WTC11 (cell line): ENCODE measurements around the gene SLC9A2. TPM values are rescaled to one million over a fixed set of nuclear protein-coding genes. Genes with fewer than 3 reads are reported as not detected.

ENCODE experiments used
- ATAC-seq: fragments of 200-7000 bp; cut with Tn5 transposase; 2 replicates; pipeline ENCODE4 v1.10.0; 2021; ENCODE audit warnings: mild to moderate bottlenecking, moderate library complexity
- CTCF ChIA-PET: fragments of 300-600 bp; sonication (Branson Sonifier 250); formaldehyde crosslinking; loops from one replicate; lab custom pipeline; 2021; ENCODE audit warnings: antibody characterized with exemption; lab: Charles Lee
- POLR2A ChIA-PET: fragments of 350-600 bp; sonication (Branson Sonifier 250); formaldehyde crosslinking; loops from one replicate; lab custom pipeline; 2021; ENCODE audit warnings: antibody characterized with exemption; lab: Charles Lee
- DNase-seq: peaks from one replicate; pipeline ENCODE4 v3.0.0; 2021; ENCODE audit warnings: low spot score
- H3K27ac Mint-ChIP-seq: 2 replicates; pipeline ENCODE4 v1.8.0; 2021; ENCODE audit warnings: mixed read lengths
- H3K27me3 Mint-ChIP-seq: 2 replicates; pipeline ENCODE4 v1.8.0; 2021; ENCODE audit warnings: low read depth, mild to moderate bottlenecking, moderate library complexity, mixed read lengths
- H3K36me3 Mint-ChIP-seq: 2 replicates; pipeline ENCODE4 v1.8.0; 2021; ENCODE audit warnings: mixed read lengths
- H3K4me1 Mint-ChIP-seq: 2 replicates; pipeline ENCODE4 v1.8.0; 2022; ENCODE audit warnings: mixed read lengths
- H3K4me3 Mint-ChIP-seq: 2 replicates; pipeline ENCODE4 v1.8.0; 2021; ENCODE audit warnings: mild to moderate bottlenecking, moderate library complexity, mixed read lengths
- H3K9me3 Mint-ChIP-seq: 2 replicates; pipeline ENCODE4 v1.8.0; 2021; ENCODE audit warnings: mixed read lengths
- CBFB ChIP-seq: sonication (generic); formaldehyde crosslinking; IDR thresholded peaks from 2 replicates; pipeline ENCODE4 v1.8.1; 2022; ENCODE audit warnings: mild to moderate bottlenecking, low read depth, missing genetic modification reagents
- CREB1 ChIP-seq: sonication (generic); formaldehyde crosslinking; IDR thresholded peaks from 2 replicates; pipeline ENCODE4 v1.8.0; 2023; ENCODE audit warnings: mild to moderate bottlenecking, missing genetic modification reagents
- ESRRA ChIP-seq: sonication (generic); formaldehyde crosslinking; IDR thresholded peaks from 2 replicates; pipeline ENCODE4 v1.8.1; 2022; ENCODE audit warnings: mild to moderate bottlenecking, missing genetic modification reagents, borderline replicate concordance
- ETV6 ChIP-seq: sonication (generic); formaldehyde crosslinking; IDR thresholded peaks from 2 replicates; pipeline ENCODE4 v1.8.1; 2022; ENCODE audit warnings: mild to moderate bottlenecking, missing genetic modification reagents
- FOXP1 ChIP-seq: sonication (generic); formaldehyde crosslinking; IDR thresholded peaks from 2 replicates; pipeline ENCODE4 v1.8.0; 2022; ENCODE audit warnings: missing genetic modification reagents, mild to moderate bottlenecking, moderate library complexity, borderline replicate concordance
- GRHL2 ChIP-seq: fragments of 250-450 bp; sonication (Bioruptor Pico); IDR thresholded peaks from 2 replicates; pipeline ENCODE4 v1.8.0; 2022; ENCODE audit warnings: mild to moderate bottlenecking, moderate library complexity; ENCODE audit not compliant: insufficient replicate concordance, severe bottlenecking
- HMGA2 ChIP-seq: fragments of 250-450 bp; sonication (Bioruptor Pico); IDR thresholded peaks from 2 replicates; pipeline ENCODE4 v1.4.0; 2021; ENCODE audit warnings: mild to moderate bottlenecking, moderate library complexity
- JUN ChIP-seq: sonication (generic); formaldehyde crosslinking; IDR thresholded peaks from 2 replicates; pipeline ENCODE4 v1.8.0; 2023; ENCODE audit warnings: mild to moderate bottlenecking, missing genetic modification reagents
- MXD4 ChIP-seq: fragments of 250-450 bp; sonication (Bioruptor Pico); IDR thresholded peaks from 2 replicates; pipeline ENCODE4 v1.8.0; 2021; ENCODE audit warnings: mild to moderate bottlenecking, moderate library complexity, borderline replicate concordance
- NFATC4 ChIP-seq: fragments of 250-450 bp; sonication (Bioruptor Pico); IDR thresholded peaks from 2 replicates; pipeline ENCODE4 v1.9.0; 2021; ENCODE audit warnings: mild to moderate bottlenecking
- OVOL2 ChIP-seq: fragments of 250-450 bp; sonication (Bioruptor Pico); IDR thresholded peaks from 2 replicates; pipeline ENCODE4 v1.9.0; 2021; ENCODE audit warnings: mild to moderate bottlenecking, borderline replicate concordance
- SMAD3 ChIP-seq: sonication (generic); formaldehyde crosslinking; IDR thresholded peaks from 2 replicates; pipeline ENCODE4 v1.8.0; 2022; ENCODE audit warnings: missing genetic modification reagents, mild to moderate bottlenecking, borderline replicate concordance
- TEAD1 ChIP-seq: sonication (generic); formaldehyde crosslinking; IDR thresholded peaks from 2 replicates; pipeline ENCODE4 v1.8.0; 2022; ENCODE audit warnings: mild to moderate bottlenecking, missing genetic modification reagents
- ZNF138 ChIP-seq: sonication (generic); formaldehyde crosslinking; conservative IDR thresholded peaks from 2 replicates; pipeline ENCODE4 v1.8.1; 2022; ENCODE audit warnings: mild to moderate bottlenecking, moderate library complexity, missing genetic modification reagents
- ZNF232 ChIP-seq: sonication (generic); formaldehyde crosslinking; IDR thresholded peaks from 2 replicates; pipeline ENCODE4 v1.8.0; 2022; ENCODE audit warnings: mild to moderate bottlenecking, missing genetic modification reagents
- total RNA-seq: library from RNA; stranded (reverse); gene quantifications from 3 replicates; pipeline ENCODE4 v1.2.3, GENCODE V29; 2021
- TF ChIP-seq, protein P1 (sequence below): sonication (generic); formaldehyde crosslinking; IDR thresholded peaks from 2 replicates; pipeline ENCODE4 v1.8.1; 2022; ENCODE audit warnings: mild to moderate bottlenecking, moderate library complexity, missing genetic modification reagents
- TF ChIP-seq, protein P2 (sequence below): fragments of 250-450 bp; sonication (Bioruptor Pico); IDR thresholded peaks from 2 replicates; pipeline ENCODE4 v1.9.0; 2021; ENCODE audit warnings: mild to moderate bottlenecking, borderline replicate concordance
- TF ChIP-seq, protein P3 (sequence below): fragments of 250-450 bp; sonication (Bioruptor Pico); IDR thresholded peaks from 2 replicates; pipeline ENCODE4 v1.9.0; 2021; ENCODE audit warnings: mild to moderate bottlenecking
- TF ChIP-seq, protein P4 (sequence below): sonication (generic); formaldehyde crosslinking; IDR thresholded peaks from 2 replicates; pipeline ENCODE4 v1.8.0; 2022; ENCODE audit warnings: missing genetic modification reagents
- TF ChIP-seq, protein P5 (sequence below): sonication (generic); formaldehyde crosslinking; conservative IDR thresholded peaks from 2 replicates; pipeline ENCODE4 v1.8.1; 2022; ENCODE audit warnings: mild to moderate bottlenecking, missing genetic modification reagents
- TF ChIP-seq, protein P6 (sequence below): sonication (generic); formaldehyde crosslinking; IDR thresholded peaks from 2 replicates; pipeline ENCODE4 v1.8.1; 2022; ENCODE audit warnings: mild to moderate bottlenecking, missing genetic modification reagents, moderate library complexity, borderline replicate concordance

Gene SLC9A2
- total RNA-seq, 1 experiment from 2014 or later, result 0.07 TPM

DNA sequence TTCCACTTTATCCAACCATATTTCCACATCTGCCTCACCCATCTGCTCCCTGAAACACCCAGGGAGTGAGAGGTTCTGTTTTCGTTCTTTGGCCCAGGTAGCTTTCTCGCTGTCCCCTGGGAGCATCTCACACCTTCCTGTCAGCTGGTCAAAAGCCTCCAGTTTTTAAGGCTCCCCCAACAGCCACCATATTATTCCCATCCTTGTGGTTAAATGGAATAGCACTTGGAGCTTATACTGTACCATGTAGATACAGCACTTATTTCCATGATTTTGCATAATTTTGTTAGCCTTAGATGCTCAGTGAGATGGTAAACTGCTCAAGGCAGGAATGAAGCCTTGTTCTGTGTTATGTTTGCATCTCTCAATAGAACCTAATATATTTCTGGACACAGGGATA is 84.0 kb downstream of the SLC9A2 start:
- TF ChIP-seq ETV6, result no peak
- H3K27me3 Mint-ChIP-seq, result no peaks in the 10 kb centered on the region
- H3K4me1 Mint-ChIP-seq, result peaks cover 13% of the 10 kb centered on the region
- ATAC-seq, result no peak
- H3K36me3 Mint-ChIP-seq, result no peaks in the 10 kb centered on the region
- DNase-seq, result no peak
- POLR2A ChIA-PET, result interaction anchor here (1.1 kb wide), 1 partner anchor 25 kb away, joined by 3 read pairs; no protein-coding TSS in a partner anchor
- CTCF ChIA-PET, result interaction anchor here (0.6 to 1.8 kb wide), 19 partner anchors 33 to 251 kb away, joined by 3 to 14 read pairs (median 4); partner anchors contain the start of genes SLC9A2 and SLC9A4
- H3K27ac Mint-ChIP-seq, result no peak overlapping the region
- H3K9me3 Mint-ChIP-seq, result no peaks in the 10 kb centered on the region
- H3K4me3 Mint-ChIP-seq, result no peak overlapping the region

DNA sequence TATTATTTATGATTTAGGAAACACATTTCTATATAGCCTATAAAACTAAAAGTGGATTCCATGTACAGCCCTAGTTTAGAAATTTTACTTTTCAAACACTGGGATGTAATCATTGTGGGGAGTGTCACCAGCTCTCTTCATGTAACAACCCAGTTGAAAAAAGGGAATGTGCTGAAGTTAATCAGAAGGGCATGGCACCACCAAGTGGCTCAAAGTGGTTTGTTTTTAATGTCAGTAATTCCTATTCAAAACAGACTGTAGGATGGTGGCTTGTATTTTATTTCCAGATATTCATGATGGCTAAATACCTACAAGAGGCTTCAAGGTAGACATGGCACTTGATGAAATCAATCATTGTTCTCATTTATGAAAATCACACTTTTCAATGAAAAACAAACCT is 84.4 kb downstream of the SLC9A2 start:
- POLR2A ChIA-PET, result interaction anchor here (1.1 kb wide), 1 partner anchor 26 kb away, joined by 3 read pairs; no protein-coding TSS in a partner anchor
- no peaks in the 10 kb centered on the region for H3K9me3 Mint-ChIP-seq
- H3K27me3 Mint-ChIP-seq, result no peaks in the 10 kb centered on the region
- peaks cover 12% of the 10 kb centered on the region for H3K4me1 Mint-ChIP-seq
- CTCF ChIA-PET, result interaction anchor here (0.6 to 1.8 kb wide), 19 partner anchors 32 to 252 kb away, joined by 3 to 14 read pairs (median 4); partner anchors contain the start of genes SLC9A2 and SLC9A4
- no peaks in the 10 kb centered on the region for H3K36me3 Mint-ChIP-seq
- H3K4me3 Mint-ChIP-seq, result no peak overlapping the region
- ATAC-seq, result peak; percentile 46; the same call in 1 of the 2 replicates
- H3K27ac Mint-ChIP-seq, result no peak overlapping the region
- TF ChIP-seq, protein P1, sequence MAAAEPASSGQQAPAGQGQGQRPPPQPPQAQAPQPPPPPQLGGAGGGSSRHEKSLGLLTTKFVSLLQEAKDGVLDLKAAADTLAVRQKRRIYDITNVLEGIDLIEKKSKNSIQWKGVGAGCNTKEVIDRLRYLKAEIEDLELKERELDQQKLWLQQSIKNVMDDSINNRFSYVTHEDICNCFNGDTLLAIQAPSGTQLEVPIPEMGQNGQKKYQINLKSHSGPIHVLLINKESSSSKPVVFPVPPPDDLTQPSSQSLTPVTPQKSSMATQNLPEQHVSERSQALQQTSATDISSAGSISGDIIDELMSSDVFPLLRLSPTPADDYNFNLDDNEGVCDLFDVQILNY, result no peak
- TF ChIP-seq FOXP1 (CRISPR knock-in tag) (no peak), ZNF138 (CRISPR knock-in tag) (no peak), TEAD1 (CRISPR knock-in tag) (no peak), HMGA2 (no peak), GRHL2 (CRISPR knock-in tag) (no peak), ZNF232 (CRISPR knock-in tag) (no peak), CBFB (no peak), SMAD3 (CRISPR knock-in tag) (no peak), CREB1 (no peak), NFATC4 (CRISPR knock-in tag) (no peak), MXD4 (CRISPR knock-in tag) (no peak), JUN (CRISPR knock-in tag) (no peak), OVOL2 (CRISPR knock-in tag) (no peak), ESRRA (CRISPR knock-in tag) (no peak)
- TF ChIP-seq, protein P2, sequence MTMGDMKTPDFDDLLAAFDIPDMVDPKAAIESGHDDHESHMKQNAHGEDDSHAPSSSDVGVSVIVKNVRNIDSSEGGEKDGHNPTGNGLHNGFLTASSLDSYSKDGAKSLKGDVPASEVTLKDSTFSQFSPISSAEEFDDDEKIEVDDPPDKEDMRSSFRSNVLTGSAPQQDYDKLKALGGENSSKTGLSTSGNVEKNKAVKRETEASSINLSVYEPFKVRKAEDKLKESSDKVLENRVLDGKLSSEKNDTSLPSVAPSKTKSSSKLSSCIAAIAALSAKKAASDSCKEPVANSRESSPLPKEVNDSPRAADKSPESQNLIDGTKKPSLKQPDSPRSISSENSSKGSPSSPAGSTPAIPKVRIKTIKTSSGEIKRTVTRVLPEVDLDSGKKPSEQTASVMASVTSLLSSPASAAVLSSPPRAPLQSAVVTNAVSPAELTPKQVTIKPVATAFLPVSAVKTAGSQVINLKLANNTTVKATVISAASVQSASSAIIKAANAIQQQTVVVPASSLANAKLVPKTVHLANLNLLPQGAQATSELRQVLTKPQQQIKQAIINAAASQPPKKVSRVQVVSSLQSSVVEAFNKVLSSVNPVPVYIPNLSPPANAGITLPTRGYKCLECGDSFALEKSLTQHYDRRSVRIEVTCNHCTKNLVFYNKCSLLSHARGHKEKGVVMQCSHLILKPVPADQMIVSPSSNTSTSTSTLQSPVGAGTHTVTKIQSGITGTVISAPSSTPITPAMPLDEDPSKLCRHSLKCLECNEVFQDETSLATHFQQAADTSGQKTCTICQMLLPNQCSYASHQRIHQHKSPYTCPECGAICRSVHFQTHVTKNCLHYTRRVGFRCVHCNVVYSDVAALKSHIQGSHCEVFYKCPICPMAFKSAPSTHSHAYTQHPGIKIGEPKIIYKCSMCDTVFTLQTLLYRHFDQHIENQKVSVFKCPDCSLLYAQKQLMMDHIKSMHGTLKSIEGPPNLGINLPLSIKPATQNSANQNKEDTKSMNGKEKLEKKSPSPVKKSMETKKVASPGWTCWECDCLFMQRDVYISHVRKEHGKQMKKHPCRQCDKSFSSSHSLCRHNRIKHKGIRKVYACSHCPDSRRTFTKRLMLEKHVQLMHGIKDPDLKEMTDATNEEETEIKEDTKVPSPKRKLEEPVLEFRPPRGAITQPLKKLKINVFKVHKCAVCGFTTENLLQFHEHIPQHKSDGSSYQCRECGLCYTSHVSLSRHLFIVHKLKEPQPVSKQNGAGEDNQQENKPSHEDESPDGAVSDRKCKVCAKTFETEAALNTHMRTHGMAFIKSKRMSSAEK (CRISPR knock-in tag), result no peak
- TF ChIP-seq, protein P3, sequence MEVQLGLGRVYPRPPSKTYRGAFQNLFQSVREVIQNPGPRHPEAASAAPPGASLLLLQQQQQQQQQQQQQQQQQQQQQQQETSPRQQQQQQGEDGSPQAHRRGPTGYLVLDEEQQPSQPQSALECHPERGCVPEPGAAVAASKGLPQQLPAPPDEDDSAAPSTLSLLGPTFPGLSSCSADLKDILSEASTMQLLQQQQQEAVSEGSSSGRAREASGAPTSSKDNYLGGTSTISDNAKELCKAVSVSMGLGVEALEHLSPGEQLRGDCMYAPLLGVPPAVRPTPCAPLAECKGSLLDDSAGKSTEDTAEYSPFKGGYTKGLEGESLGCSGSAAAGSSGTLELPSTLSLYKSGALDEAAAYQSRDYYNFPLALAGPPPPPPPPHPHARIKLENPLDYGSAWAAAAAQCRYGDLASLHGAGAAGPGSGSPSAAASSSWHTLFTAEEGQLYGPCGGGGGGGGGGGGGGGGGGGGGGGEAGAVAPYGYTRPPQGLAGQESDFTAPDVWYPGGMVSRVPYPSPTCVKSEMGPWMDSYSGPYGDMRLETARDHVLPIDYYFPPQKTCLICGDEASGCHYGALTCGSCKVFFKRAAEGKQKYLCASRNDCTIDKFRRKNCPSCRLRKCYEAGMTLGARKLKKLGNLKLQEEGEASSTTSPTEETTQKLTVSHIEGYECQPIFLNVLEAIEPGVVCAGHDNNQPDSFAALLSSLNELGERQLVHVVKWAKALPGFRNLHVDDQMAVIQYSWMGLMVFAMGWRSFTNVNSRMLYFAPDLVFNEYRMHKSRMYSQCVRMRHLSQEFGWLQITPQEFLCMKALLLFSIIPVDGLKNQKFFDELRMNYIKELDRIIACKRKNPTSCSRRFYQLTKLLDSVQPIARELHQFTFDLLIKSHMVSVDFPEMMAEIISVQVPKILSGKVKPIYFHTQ (CRISPR knock-in tag), result no peak
- TF ChIP-seq, protein P4, sequence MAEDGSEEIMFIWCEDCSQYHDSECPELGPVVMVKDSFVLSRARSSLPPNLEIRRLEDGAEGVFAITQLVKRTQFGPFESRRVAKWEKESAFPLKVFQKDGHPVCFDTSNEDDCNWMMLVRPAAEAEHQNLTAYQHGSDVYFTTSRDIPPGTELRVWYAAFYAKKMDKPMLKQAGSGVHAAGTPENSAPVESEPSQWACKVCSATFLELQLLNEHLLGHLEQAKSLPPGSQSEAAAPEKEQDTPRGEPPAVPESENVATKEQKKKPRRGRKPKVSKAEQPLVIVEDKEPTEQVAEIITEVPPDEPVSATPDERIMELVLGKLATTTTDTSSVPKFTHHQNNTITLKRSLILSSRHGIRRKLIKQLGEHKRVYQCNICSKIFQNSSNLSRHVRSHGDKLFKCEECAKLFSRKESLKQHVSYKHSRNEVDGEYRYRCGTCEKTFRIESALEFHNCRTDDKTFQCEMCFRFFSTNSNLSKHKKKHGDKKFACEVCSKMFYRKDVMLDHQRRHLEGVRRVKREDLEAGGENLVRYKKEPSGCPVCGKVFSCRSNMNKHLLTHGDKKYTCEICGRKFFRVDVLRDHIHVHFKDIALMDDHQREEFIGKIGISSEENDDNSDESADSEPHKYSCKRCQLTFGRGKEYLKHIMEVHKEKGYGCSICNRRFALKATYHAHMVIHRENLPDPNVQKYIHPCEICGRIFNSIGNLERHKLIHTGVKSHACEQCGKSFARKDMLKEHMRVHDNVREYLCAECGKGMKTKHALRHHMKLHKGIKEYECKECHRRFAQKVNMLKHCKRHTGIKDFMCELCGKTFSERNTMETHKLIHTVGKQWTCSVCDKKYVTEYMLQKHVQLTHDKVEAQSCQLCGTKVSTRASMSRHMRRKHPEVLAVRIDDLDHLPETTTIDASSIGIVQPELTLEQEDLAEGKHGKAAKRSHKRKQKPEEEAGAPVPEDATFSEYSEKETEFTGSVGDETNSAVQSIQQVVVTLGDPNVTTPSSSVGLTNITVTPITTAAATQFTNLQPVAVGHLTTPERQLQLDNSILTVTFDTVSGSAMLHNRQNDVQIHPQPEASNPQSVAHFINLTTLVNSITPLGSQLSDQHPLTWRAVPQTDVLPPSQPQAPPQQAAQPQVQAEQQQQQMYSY (CRISPR knock-in tag), result no peak
- TF ChIP-seq, protein P5, sequence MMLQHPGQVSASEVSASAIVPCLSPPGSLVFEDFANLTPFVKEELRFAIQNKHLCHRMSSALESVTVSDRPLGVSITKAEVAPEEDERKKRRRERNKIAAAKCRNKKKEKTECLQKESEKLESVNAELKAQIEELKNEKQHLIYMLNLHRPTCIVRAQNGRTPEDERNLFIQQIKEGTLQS (CRISPR knock-in tag), result no peak
- TF ChIP-seq, protein P6, sequence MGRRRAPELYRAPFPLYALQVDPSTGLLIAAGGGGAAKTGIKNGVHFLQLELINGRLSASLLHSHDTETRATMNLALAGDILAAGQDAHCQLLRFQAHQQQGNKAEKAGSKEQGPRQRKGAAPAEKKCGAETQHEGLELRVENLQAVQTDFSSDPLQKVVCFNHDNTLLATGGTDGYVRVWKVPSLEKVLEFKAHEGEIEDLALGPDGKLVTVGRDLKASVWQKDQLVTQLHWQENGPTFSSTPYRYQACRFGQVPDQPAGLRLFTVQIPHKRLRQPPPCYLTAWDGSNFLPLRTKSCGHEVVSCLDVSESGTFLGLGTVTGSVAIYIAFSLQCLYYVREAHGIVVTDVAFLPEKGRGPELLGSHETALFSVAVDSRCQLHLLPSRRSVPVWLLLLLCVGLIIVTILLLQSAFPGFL (CRISPR knock-in tag), result no peak
- TF ChIP-seq, all 79 proteins: peak for 0
- no peak for DNase-seq
